ENCODE measurements around the gene FHL3. TPM values are rescaled to one million over a fixed set of nuclear protein-coding genes. Genes with fewer than 3 reads are reported as not detected.

FHL3 gene
- total and polyA plus RNA-seq, 9 of the 15 experiments (the other 6 are each of a cell fraction or from before 2014, with no cell fraction given) = 6.1 to 144 (median 34.1) TPM

GRCh38 chr1:37948166-37948565 is 57.1 kb downstream of the FHL3 start (continued):
- TF ChIP-seq ZNF407 (IDR thresholded peaks at IDR 0.05; ENCODE audit: low read depth) = no peak

GRCh38 chr1:37947364-37947763 is 58.0 kb downstream of the FHL3 start:
- H3K4me3 ChIP-seq = no peak overlapping the region
- peak overlapping the region; percentile 96 for H3K4me2 ChIP-seq (ENCODE audit: insufficient read depth, low read length)
- peak overlapping the region; percentile 40 to 88; a peak in 2 of 4 replicates for H3K9ac ChIP-seq (ENCODE audit: insufficient read depth in 1 of 2, low read depth in 2 of 2, low read length in 2 of 2)
- POLR2A ChIA-PET = interaction anchor here (0.6 to 3.3 kb wide), 11 partner anchors 9 to 1857 kb away, joined by 3 to 14 read pairs (median 3); partner anchors contain the start of genes C1orf122 and YRDC
- H3K9me1 ChIP-seq (ENCODE audit: control insufficient read depth, insufficient read depth, low read length) = no peaks in the 10 kb centered on the region
- H3K36me3 ChIP-seq (ENCODE audit: control insufficient read depth, insufficient read depth, low read length) = peaks cover 9% of the 10 kb centered on the region; the same call in 1 of the 3 replicates
- peaks cover 15 to 29% of the 10 kb centered on the region in 2 experiments; a peak in 4 of 5 replicates for H3K4me1 ChIP-seq (replicated peaks in 1 of 2; ENCODE audit: control insufficient read depth in 2 of 2, insufficient read depth in 2 of 2, low read length in 2 of 2)
- H3K79me2 ChIP-seq (ENCODE audit: control insufficient read depth, insufficient read depth, low read length) = peaks cover 7% of the 10 kb centered on the region; the same call in 2 of the 3 replicates
- 55% methylated on average over 6 of the region's 6 CpGs for WGBS (ENCODE audit: insufficient coverage, low coverage, missing lambda C conversion rate)
- no peak for DNase-seq (ENCODE audit: extremely low read depth in 1 of 4, low spot score in 3 of 4)
- no peak for ATAC-seq
- no peaks in the 10 kb centered on the region for H4K20me1 ChIP-seq (replicated peaks; ENCODE audit: control insufficient read depth, insufficient read depth, low read length)
- peak overlapping the region; percentile 92 for H2AFZ ChIP-seq (ENCODE audit: low read depth, low read length)
- no TSS peak for BruUV-seq (replicated peaks)
- peak overlapping the region; percentile 89; the same call in 2 of the 3 replicates for H3K27ac ChIP-seq (ENCODE audit: extremely low read depth, low read depth, low read length)
- peak; percentile 57 for FAIRE-seq
- CTCF ChIA-PET (ENCODE audit: low intra/inter-chr PET ratio) = no interaction called here
- H3K27me3 ChIP-seq (ENCODE audit: control insufficient read depth in 2 of 2, insufficient read depth in 2 of 2, low read length in 2 of 2) = no peaks in the 10 kb centered on the region
- H3K9me3 ChIP-seq (replicated peaks; ENCODE audit: control insufficient read depth, insufficient read depth, low read depth, low read length) = no peaks in the 10 kb centered on the region
- TF ChIP-seq CSDE1 (IDR thresholded peaks at IDR 0.05) (no peak), TBL1XR1 (IDR thresholded peaks at IDR 0.05; ENCODE audit: low read length in 2 of 2) (0 out of 4 replicates have a peak, but pooled peaks of 1 of the 2 experiments have one; percentile 39), IFI16 (CRISPR knock-in tag; IDR thresholded peaks at IDR 0.05) (no peak), ZFP91 (CRISPR knock-in tag; IDR thresholded peaks at IDR 0.05) (0 out of 2 replicates have a peak, but pooled peaks have one; percentile 44), ADNP (tag; IDR thresholded peaks at IDR 0.05) (peak; percentile 64; the same call in 1 of the 2 replicates), RBM25 (IDR thresholded peaks at IDR 0.05; ENCODE audit: low read depth, low read length, severe bottlenecking) (peak; percentile 79), BCOR (IDR thresholded peaks at IDR 0.05) (peak; percentile 85), SMC3 (conservative IDR thresholded peaks at IDR 0.05; ENCODE audit: insufficient read depth, low read depth, low read length) (0 out of 2 replicates have a peak, but pooled peaks have one; percentile 0), ZBTB1 (CRISPR knock-in tag; IDR thresholded peaks at IDR 0.05; ENCODE audit: borderline replicate concordance, low read depth) (no peak), KDM1A (IDR thresholded peaks at IDR 0.05) (peak in 1 of 2 experiments; percentile 71; a peak in 2 of 4 replicates)
- in situ Hi-C loops (cut with MboI) (no loop called here), intact Hi-C loops (cut with micrococcal nuclease) (no loop called here)
